ENCODE results near the gene NDUFB3.
A peak's percentile ranks its signal among the peaks of the same experiment; 100 is the strongest.
"Not testable (repeated sequence)": the region's sequence is repeated elsewhere in the genome, so short reads cannot be mapped to it uniquely, and the experiment has no call there.

NDUFB3 gene

GRCh38 chr2:201116959-201117734 lies 45.3 kb downstream of the NDUFB3 start:
- peak; percentile 15 for ATAC-seq
- TF ChIP-seq ARNTL (CRISPR knock-in tag; IDR thresholded peaks at IDR 0.05; ENCODE audit: borderline replicate concordance, low read depth) (no peak), PPARA (CRISPR knock-in tag; IDR thresholded peaks at IDR 0.05; ENCODE audit: borderline replicate concordance) (no peak), PATZ1 (CRISPR knock-in tag; IDR thresholded peaks at IDR 0.05; ENCODE audit: borderline replicate concordance) (no peak), SNAI2 (CRISPR knock-in tag; IDR thresholded peaks at IDR 0.05) (0 out of 2 replicates have a peak, but pooled peaks have one; percentile 54), ISL1 (CRISPR knock-in tag; IDR thresholded peaks at IDR 0.05) (peak; percentile 12; the same call in 1 of the 2 replicates), ESRRG (CRISPR knock-in tag; IDR thresholded peaks at IDR 0.05) (0 out of 2 replicates have a peak, but pooled peaks have one; percentile 23), ZNF565 (CRISPR knock-in tag; conservative IDR thresholded peaks at IDR 0.05; ENCODE audit: low read depth) (no peak)

GRCh38 chr2:201117735-201118094 lies 45.9 kb downstream of the NDUFB3 start:
- not testable (repeated sequence) for ATAC-seq

- peak; percentile 53 for ATAC-seq
- TF ChIP-seq PPARA (CRISPR knock-in tag; IDR thresholded peaks at IDR 0.05; ENCODE audit: borderline replicate concordance), result no peak
- no peak; the same call in 1 of the 2 replicates for TF ChIP-seq ZC3H10 (CRISPR knock-in tag; IDR thresholded peaks at IDR 0.05)
- TF ChIP-seq TOX (CRISPR knock-in tag; IDR thresholded peaks at IDR 0.05; ENCODE audit: borderline replicate concordance), result no peak
- TF ChIP-seq SNAI2 (CRISPR knock-in tag; IDR thresholded peaks at IDR 0.05), result no peak
- no peak for TF ChIP-seq ISL1 (CRISPR knock-in tag; IDR thresholded peaks at IDR 0.05)
Measured at GRCh38 chr2:201118121-201118960, 46.5 kb downstream of the NDUFB3 start.

- no peak for TF ChIP-seq ZNF8 (CRISPR knock-in tag; IDR thresholded peaks at IDR 0.05)
- TF ChIP-seq ESRRG (CRISPR knock-in tag; IDR thresholded peaks at IDR 0.05), result no peak
- TF ChIP-seq RARB (CRISPR knock-in tag; IDR thresholded peaks at IDR 0.05), result no peak
- TF ChIP-seq TCF4 (CRISPR knock-in tag; IDR thresholded peaks at IDR 0.05; ENCODE audit: borderline replicate concordance), result no peak
- TF ChIP-seq PATZ1 (CRISPR knock-in tag; IDR thresholded peaks at IDR 0.05; ENCODE audit: borderline replicate concordance), result no peak
- no peak for TF ChIP-seq ZFP30 (CRISPR knock-in tag; IDR thresholded peaks at IDR 0.05)
- no peak for TF ChIP-seq BACH2 (CRISPR knock-in tag; IDR thresholded peaks at IDR 0.05; ENCODE audit: borderline replicate concordance)
- TF ChIP-seq ZNF565 (CRISPR knock-in tag; conservative IDR thresholded peaks at IDR 0.05; ENCODE audit: low read depth), result no peak
- no peak for TF ChIP-seq OSR1 (CRISPR knock-in tag; IDR thresholded peaks at IDR 0.05)
- TF ChIP-seq ZC3H10 (CRISPR knock-in tag; IDR thresholded peaks at IDR 0.05), result no peak
- TF ChIP-seq PPARA (CRISPR knock-in tag; IDR thresholded peaks at IDR 0.05; ENCODE audit: borderline replicate concordance), result no peak
- TF ChIP-seq TOX (CRISPR knock-in tag; IDR thresholded peaks at IDR 0.05; ENCODE audit: borderline replicate concordance), result no peak
- TF ChIP-seq ZNF70 (CRISPR knock-in tag; IDR thresholded peaks at IDR 0.05), result no peak
- peak; percentile 56 for ATAC-seq
Measured at GRCh38 chr2:201118961-201119854, 47.4 kb downstream of the NDUFB3 start.

DNA sequence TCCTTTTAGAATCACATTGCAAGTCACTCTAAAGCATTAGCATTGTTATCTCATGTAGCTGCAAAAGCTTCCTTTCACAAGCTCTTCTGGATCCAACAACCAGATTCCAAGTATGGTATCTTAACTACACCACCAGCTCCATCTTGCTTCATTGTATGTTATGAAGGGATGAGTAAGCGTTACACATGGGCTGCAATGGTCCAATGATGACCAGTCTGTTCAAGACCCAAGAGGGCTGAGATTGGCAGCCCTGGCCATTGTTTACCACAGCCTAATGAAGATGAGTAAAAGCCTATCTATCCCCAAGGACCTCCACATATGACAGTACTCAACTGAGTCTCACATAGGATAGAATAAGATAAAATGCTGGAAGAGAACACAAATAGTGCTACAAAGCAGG lies 50.5 kb downstream of the NDUFB3 start:
- TF ChIP-seq ZNF70 (CRISPR knock-in tag; IDR thresholded peaks at IDR 0.05) (no peak), TCF4 (CRISPR knock-in tag; IDR thresholded peaks at IDR 0.05; ENCODE audit: borderline replicate concordance) (no peak), SNAI2 (CRISPR knock-in tag; IDR thresholded peaks at IDR 0.05) (no peak), PPARA (CRISPR knock-in tag; IDR thresholded peaks at IDR 0.05; ENCODE audit: borderline replicate concordance) (no peak), ESRRG (CRISPR knock-in tag; IDR thresholded peaks at IDR 0.05) (no peak), ZNF8 (CRISPR knock-in tag; IDR thresholded peaks at IDR 0.05) (no peak), BACH2 (CRISPR knock-in tag; IDR thresholded peaks at IDR 0.05; ENCODE audit: borderline replicate concordance) (no peak), CSDC2 (CRISPR knock-in tag; IDR thresholded peaks at IDR 0.05) (no peak)
- TF ChIP-seq, protein P1, sequence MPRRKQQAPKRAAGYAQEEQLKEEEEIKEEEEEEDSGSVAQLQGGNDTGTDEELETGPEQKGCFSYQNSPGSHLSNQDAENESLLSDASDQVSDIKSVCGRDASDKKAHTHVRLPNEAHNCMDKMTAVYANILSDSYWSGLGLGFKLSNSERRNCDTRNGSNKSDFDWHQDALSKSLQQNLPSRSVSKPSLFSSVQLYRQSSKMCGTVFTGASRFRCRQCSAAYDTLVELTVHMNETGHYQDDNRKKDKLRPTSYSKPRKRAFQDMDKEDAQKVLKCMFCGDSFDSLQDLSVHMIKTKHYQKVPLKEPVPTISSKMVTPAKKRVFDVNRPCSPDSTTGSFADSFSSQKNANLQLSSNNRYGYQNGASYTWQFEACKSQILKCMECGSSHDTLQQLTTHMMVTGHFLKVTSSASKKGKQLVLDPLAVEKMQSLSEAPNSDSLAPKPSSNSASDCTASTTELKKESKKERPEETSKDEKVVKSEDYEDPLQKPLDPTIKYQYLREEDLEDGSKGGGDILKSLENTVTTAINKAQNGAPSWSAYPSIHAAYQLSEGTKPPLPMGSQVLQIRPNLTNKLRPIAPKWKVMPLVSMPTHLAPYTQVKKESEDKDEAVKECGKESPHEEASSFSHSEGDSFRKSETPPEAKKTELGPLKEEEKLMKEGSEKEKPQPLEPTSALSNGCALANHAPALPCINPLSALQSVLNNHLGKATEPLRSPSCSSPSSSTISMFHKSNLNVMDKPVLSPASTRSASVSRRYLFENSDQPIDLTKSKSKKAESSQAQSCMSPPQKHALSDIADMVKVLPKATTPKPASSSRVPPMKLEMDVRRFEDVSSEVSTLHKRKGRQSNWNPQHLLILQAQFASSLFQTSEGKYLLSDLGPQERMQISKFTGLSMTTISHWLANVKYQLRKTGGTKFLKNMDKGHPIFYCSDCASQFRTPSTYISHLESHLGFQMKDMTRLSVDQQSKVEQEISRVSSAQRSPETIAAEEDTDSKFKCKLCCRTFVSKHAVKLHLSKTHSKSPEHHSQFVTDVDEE (CRISPR knock-in tag; IDR thresholded peaks at IDR 0.05), result no peak
- no peak for ATAC-seq
